ENCODE measurements around the gene VWA2. TPM values are rescaled to one million over a fixed set of nuclear protein-coding genes. Genes with fewer than 3 reads are reported as not detected.

Gene VWA2
- total RNA-seq, 1 donor from 2014 or later = 1.2 TPM

DNA sequence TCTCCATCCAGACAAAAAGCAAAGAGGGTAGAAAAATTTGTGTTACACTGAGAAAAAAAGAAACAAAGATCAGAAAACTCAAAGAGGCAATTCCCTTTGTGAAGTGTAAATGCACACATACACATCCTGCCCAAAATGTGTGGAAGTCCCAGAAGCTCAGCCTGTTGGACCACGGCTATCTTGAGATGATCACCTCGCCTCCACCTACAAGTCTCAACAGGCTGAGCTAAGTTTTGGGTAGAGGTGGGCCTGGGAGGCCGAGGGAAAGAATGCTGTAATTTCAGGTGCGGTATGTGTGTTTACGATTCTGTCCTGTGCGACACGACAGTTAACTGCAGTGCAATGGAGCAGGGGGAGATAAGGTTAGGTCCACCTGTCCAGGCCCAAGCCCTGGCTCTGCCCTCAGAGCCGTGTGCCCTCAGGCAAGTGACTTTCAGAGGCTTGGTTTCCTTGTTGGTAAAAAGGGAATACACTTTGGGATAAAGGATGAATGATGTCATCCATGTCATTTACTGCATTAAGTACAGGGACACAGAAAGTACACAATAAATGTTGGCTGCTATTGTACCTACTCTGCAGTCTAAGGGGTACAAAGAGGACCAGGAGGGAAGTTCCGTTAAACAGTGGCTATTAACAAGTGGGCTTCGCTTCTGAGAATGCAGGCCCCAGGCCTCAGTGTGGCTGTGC lies 97.9 kb downstream of the VWA2 start:
- TF ChIP-seq, protein P1, sequence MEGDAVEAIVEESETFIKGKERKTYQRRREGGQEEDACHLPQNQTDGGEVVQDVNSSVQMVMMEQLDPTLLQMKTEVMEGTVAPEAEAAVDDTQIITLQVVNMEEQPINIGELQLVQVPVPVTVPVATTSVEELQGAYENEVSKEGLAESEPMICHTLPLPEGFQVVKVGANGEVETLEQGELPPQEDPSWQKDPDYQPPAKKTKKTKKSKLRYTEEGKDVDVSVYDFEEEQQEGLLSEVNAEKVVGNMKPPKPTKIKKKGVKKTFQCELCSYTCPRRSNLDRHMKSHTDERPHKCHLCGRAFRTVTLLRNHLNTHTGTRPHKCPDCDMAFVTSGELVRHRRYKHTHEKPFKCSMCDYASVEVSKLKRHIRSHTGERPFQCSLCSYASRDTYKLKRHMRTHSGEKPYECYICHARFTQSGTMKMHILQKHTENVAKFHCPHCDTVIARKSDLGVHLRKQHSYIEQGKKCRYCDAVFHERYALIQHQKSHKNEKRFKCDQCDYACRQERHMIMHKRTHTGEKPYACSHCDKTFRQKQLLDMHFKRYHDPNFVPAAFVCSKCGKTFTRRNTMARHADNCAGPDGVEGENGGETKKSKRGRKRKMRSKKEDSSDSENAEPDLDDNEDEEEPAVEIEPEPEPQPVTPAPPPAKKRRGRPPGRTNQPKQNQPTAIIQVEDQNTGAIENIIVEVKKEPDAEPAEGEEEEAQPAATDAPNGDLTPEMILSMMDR (conservative IDR thresholded peaks at IDR 0.05; ENCODE audit: low read depth, low read length) = no peak
- no peak overlapping the region for H3K4me3 ChIP-seq (ENCODE audit: low read depth, low read length)
- DNase-seq (ENCODE audit: low read depth) = no peak

GRCh38 chr10:114337510-114338462 lies 98.7 kb downstream of the VWA2 start:
- TF ChIP-seq, protein P1 (conservative IDR thresholded peaks at IDR 0.05; ENCODE audit: low read depth, low read length) = no peak
- no peak overlapping the region for H3K4me3 ChIP-seq (ENCODE audit: low read depth, low read length)
- DNase-seq (ENCODE audit: low read depth) = no peak

DNA sequence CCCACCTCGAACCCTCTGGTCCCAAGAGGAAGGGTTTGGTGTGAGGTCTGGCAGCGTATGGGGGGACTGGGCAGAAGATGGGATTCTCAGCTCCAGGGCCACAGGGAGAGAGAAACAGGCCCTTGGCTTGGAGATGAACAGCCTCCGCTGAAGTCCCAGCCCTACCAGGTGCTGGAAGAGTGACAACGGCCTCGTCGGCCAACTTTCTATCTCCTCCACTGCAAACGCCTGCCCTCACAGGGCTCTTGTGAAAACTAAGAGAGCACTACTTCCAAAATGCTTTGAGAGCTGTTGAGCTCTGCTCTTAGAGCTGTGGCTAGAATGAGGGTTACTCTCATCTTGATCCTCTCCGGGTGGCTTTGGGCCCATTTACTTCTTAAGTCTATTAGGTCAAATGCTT lies 101.8 kb downstream of the VWA2 start:
- no peak for DNase-seq (ENCODE audit: low read depth)
- TF ChIP-seq, protein P1 (conservative IDR thresholded peaks at IDR 0.05; ENCODE audit: low read depth, low read length) = no peak
- no peak overlapping the region for H3K4me3 ChIP-seq (ENCODE audit: low read depth, low read length)

Other genes starting within 250 kb of the VWA2 start
- 0.06 and 0.22 TPM in 2 replicates for gene ADRB1, start 195.4 kb upstream of the VWA2 start, total RNA-seq
- 9.8 and 22.1 TPM in 2 replicates for gene CCDC186, start 65.1 kb upstream of the VWA2 start, total RNA-seq
- gene TDRD1, start 59.9 kb upstream of the VWA2 start, total RNA-seq = not detected in 2 replicates
- gene AFAP1L2, start 165.2 kb downstream of the VWA2 start, total RNA-seq = 9.6 and 14.2 TPM in 2 replicates

All from epithelial cell of proximal tubule (primary cell).